ENCODE data around the gene FXYD6.

DNA sequence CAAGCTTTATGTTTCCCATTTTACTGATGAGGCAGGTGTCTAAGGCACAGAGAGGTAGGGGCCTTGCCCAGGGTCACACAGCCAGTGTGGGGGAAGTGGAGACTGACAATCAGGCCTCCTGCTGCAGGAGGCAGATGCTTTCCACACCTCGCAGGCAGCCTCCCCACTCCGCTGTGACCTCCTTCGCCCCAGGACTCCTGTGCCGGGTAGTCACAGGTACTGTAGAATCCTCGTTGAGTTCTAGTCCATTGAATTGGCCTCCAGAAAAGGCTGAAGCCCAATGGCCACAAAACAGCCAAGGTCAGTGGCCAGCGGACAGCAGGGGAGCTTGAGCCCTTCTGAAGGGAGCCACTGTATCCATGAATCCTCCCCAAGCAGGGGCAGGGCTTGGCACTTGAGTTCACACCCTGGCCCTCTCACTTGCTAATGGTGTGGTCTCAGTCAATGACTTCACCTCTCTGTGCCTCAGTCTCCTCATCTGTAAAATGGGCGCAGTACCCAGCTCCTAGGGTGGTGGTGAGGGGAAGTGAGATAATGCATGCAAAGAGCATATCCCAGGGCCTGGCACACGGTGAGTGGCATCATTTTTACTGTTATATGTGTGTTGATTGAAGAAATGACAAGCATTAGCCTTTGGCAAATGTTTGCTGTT is 50.8 kb downstream of the FXYD6 start:
- TF ChIP-seq TCF12 (IDR thresholded peaks at IDR 0.05; ENCODE audit: low read depth): no peak
- TF ChIP-seq RAD21 (IDR thresholded peaks at IDR 0.05; ENCODE audit: low read depth): no peak
- no peak for TF ChIP-seq EP300 (IDR thresholded peaks at IDR 0.05; ENCODE audit: borderline replicate concordance)
- TF ChIP-seq USF1 (IDR thresholded peaks at IDR 0.05): no peak
- TF ChIP-seq NFIC (IDR thresholded peaks at IDR 0.05): no peak
- no peak for TF ChIP-seq TEAD4 (IDR thresholded peaks at IDR 0.05)
- no peak for TF ChIP-seq TAF1 (IDR thresholded peaks at IDR 0.05; ENCODE audit: low read depth)
- TF ChIP-seq MAX (IDR thresholded peaks at IDR 0.05): no peak
- no peak for TF ChIP-seq CREB1 (IDR thresholded peaks at IDR 0.05; ENCODE audit: low read depth)
- no peak for TF ChIP-seq YY1 (IDR thresholded peaks at IDR 0.05; ENCODE audit: low read depth)
- no peak for TF ChIP-seq EGR1 (IDR thresholded peaks at IDR 0.05)
- TF ChIP-seq ZBTB7A (IDR thresholded peaks at IDR 0.05; ENCODE audit: low read depth): no peak
- TF ChIP-seq CEBPB (IDR thresholded peaks at IDR 0.05): no peak
- no peak for TF ChIP-seq REST (IDR thresholded peaks at IDR 0.05; ENCODE audit: low read depth)

Data from Ishikawa (cell line).